ENCODE data around the gene PRR14. TPM values are rescaled to one million over a fixed set of nuclear protein-coding genes. Genes with fewer than 3 reads are reported as not detected.
A peak's percentile ranks its signal among the peaks of the same experiment; 100 is the strongest.
"Not testable (repeated sequence)": the region's sequence is repeated elsewhere in the genome, so short reads cannot be mapped to it uniquely, and the experiment has no call there.

PRR14 gene
- polyA plus RNA-seq, 1 experiment, result 5.2 TPM

GRCh38 chr16:30628628-30629540, 21.9 kb upstream of the PRR14 start:
- H3K36me3 ChIP-seq (ENCODE audit: control insufficient read depth, insufficient read depth, low read length), result no peaks in the 10 kb centered on the region
- peak; percentile 95 for TF ChIP-seq CTCF (IDR thresholded peaks at IDR 0.05; ENCODE audit: insufficient read depth, low read depth, low read length)
- H3K27me3 ChIP-seq (ENCODE audit: control insufficient read depth, insufficient read depth, low read length), result no peaks in the 10 kb centered on the region
- DNase-seq (ENCODE audit: low read depth), result no peak
- POLR2A ChIA-PET, result interaction anchor here (0.6 kb wide), 1 partner anchor 77 kb away, joined by 3 read pairs; no protein-coding TSS in a partner anchor
- no peak overlapping the region for H3K4me3 ChIP-seq (ENCODE audit: low read depth, low read length)
- CTCF ChIA-PET, result interaction anchor here (0.7 to 3.0 kb wide), 25 partner anchors 9 to 220 kb away, joined by 3 to 13 read pairs (median 4); partner anchors contain the start of genes DCTPP1, PHKG2, PRR14 and ZNF689

- CTCF ChIA-PET, result interaction anchor here (1.1 to 1.3 kb wide), 3 partner anchors 31 to 183 kb away, joined by 3 to 4 read pairs (median 4); no protein-coding TSS in a partner anchor
- POLR2A ChIA-PET; H3K4me3 ChIP-seq (ENCODE audit: low read depth, low read length): not testable (repeated sequence)
Observed at GRCh38 chr16:30632454-30632853, 18.3 kb upstream of the PRR14 start.

GRCh38 chr16:30633526-30633925, 17.2 kb upstream of the PRR14 start:
- POLR2A ChIA-PET, result interaction anchor here (1.0 to 1.9 kb wide), 2 partner anchors 17 to 27 kb away, joined by 8 to 16 read pairs; partner anchors contain the start of gene PRR14

More at GRCh38 chr16:30632454-30632853, 18.3 kb upstream of the PRR14 start:
- H3K27me3 ChIP-seq (ENCODE audit: control insufficient read depth, insufficient read depth, low read length); DNase-seq (ENCODE audit: low read depth); H3K36me3 ChIP-seq (ENCODE audit: control insufficient read depth, insufficient read depth, low read length): not testable (repeated sequence)

GRCh38 chr16:30636599-30636998, 14.2 kb upstream of the PRR14 start:
- ChIA-PET CTCF (interaction anchor here (1.4 kb wide), 1 partner anchor 10 kb away, joined by 7 read pairs; no protein-coding TSS in a partner anchor), POLR2A (no interaction called here)

More at GRCh38 chr16:30633526-30633925, 17.2 kb upstream of the PRR14 start:
- no peak for TF ChIP-seq CTCF (IDR thresholded peaks at IDR 0.05; ENCODE audit: insufficient read depth, low read depth, low read length)
- no peaks in the 10 kb centered on the region for H3K36me3 ChIP-seq (ENCODE audit: control insufficient read depth, insufficient read depth, low read length)
- CTCF ChIA-PET, result interaction anchor here (1.0 kb wide), 1 partner anchor 204 kb away, joined by 3 read pairs; the partner anchor contains the start of gene DCTPP1
- H3K27me3 ChIP-seq (ENCODE audit: control insufficient read depth, insufficient read depth, low read length), result no peaks in the 10 kb centered on the region
- peak overlapping the region; percentile 77 for H3K4me3 ChIP-seq (ENCODE audit: low read depth, low read length)
- DNase-seq (ENCODE audit: low read depth), result no peak

GRCh38 chr16:30637139-30637538, 13.6 kb upstream of the PRR14 start:
- POLR2A ChIA-PET, result interaction anchor here (0.6 kb wide), 1 partner anchor 28 kb away, joined by 4 read pairs; no protein-coding TSS in a partner anchor
- not testable (repeated sequence) for DNase-seq (ENCODE audit: low read depth); H3K27me3 ChIP-seq (ENCODE audit: control insufficient read depth, insufficient read depth, low read length); H3K4me3 ChIP-seq (ENCODE audit: low read depth, low read length); H3K36me3 ChIP-seq (ENCODE audit: control insufficient read depth, insufficient read depth, low read length)
- CTCF ChIA-PET, result interaction anchor here (1.0 to 1.6 kb wide), 4 partner anchors 8 to 228 kb away, joined by 3 to 7 read pairs (median 4); partner anchors contain the start of gene PRR14

More at GRCh38 chr16:30636599-30636998, 14.2 kb upstream of the PRR14 start:
- Histone ChIP-seq H3K36me3 (ENCODE audit: control insufficient read depth, insufficient read depth, low read length) (no peaks in the 10 kb centered on the region), H3K27me3 (ENCODE audit: control insufficient read depth, insufficient read depth, low read length) (no peaks in the 10 kb centered on the region; the same call in 1 of the 2 replicates), H3K4me3 (ENCODE audit: low read depth, low read length) (no peak overlapping the region)
- no peak for DNase-seq (ENCODE audit: low read depth)
- TF ChIP-seq CTCF (IDR thresholded peaks at IDR 0.05; ENCODE audit: insufficient read depth, low read depth, low read length), result no peak

GRCh38 chr16:30637944-30638343, 12.8 kb upstream of the PRR14 start:
- Histone ChIP-seq H3K27me3 (ENCODE audit: control insufficient read depth, insufficient read depth, low read length) (no peaks in the 10 kb centered on the region; the same call in 1 of the 2 replicates), H3K36me3 (ENCODE audit: control insufficient read depth, insufficient read depth, low read length) (no peaks in the 10 kb centered on the region), H3K4me3 (ENCODE audit: low read depth, low read length) (no peak overlapping the region)
- ChIA-PET CTCF (interaction anchor here (0.6 to 1.6 kb wide), 5 partner anchors 9 to 229 kb away, joined by 3 to 7 read pairs (median 4); partner anchors contain the start of gene PRR14), POLR2A (no interaction called here)
- peak; percentile 54 for TF ChIP-seq CTCF (IDR thresholded peaks at IDR 0.05; ENCODE audit: insufficient read depth, low read depth, low read length)
- DNase-seq (ENCODE audit: low read depth), result no peak
